SK-MEL-5 (cell line): ENCODE results near the gene TTC28. TPM values are rescaled to one million over a fixed set of nuclear protein-coding genes. Genes with fewer than 3 reads are reported as not detected.

Source experiments
- DNase-seq: peaks from one replicate; pipeline ENCODE4 v3.0.0-alpha.2; 2016; ENCODE audit warnings: low read depth, low spot score
- in situ Hi-C: cut with HindIII; loops from 2 replicates; pipeline ENCODE4 v1.10.0; 2016; ENCODE audit warnings: low sequenced_read_pairs, high pct_unique_total_duplicates, low pct_unique_long_range_greater_than_20kb
- total RNA-seq: library from RNA; depleted of rRNA; stranded (reverse); fragments of >200 nt; shearing (Covaris generic); gene quantifications from 2 replicates; pipeline ENCODE4 v1.2.3, GENCODE V29; 2014

Gene TTC28
- total RNA-seq, 1 experiment from 2014 or later = 5.8 TPM

DNA sequence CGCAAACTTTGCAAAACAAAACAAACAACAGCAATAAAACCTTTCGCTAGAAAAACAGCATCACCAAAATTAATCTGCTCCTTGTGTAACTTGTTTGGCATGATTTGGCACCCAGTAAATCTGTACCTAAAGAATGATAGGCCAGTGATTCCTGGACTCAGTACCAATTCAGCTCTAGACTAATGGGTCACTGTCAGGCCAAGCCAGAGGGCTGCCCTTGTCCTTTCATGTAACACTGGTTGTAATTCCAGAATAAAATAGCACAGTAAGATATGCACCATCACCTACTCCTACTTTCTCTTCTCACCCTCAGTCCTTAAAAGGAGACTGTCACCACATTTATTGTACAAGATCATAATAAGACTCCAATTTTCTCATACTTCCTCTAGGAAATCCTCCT, 419.0 kb downstream of the TTC28 start:
- in situ Hi-C loops = no loop called here
- no peak for DNase-seq

DNA sequence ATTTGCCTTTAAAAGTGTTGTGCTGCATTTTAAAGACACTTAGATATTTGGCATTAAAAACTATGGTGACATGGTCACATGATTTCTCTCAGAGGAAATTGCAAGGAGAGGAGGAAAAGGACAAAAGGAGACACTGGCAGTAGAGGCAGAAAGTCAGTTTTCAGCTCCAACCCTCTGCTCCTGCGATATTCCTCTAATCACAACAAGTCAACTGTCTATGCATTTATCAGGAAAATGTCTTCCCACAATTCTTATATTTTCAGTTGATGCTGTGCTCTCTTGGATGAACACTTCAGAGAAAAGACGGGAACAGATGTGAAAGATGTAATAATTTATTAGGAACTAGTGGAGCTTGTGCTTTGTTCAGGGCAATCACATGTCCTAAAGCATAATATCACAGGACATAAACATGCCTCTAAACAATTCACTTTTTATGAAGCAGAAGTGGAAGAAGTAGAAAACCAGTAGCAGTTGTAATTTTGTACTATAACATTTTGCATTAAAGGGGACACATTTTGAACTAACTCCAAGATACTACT, 419.8 kb downstream of the TTC28 start:
- peak; percentile 29 for DNase-seq
- in situ Hi-C loops = no loop called here

DNA sequence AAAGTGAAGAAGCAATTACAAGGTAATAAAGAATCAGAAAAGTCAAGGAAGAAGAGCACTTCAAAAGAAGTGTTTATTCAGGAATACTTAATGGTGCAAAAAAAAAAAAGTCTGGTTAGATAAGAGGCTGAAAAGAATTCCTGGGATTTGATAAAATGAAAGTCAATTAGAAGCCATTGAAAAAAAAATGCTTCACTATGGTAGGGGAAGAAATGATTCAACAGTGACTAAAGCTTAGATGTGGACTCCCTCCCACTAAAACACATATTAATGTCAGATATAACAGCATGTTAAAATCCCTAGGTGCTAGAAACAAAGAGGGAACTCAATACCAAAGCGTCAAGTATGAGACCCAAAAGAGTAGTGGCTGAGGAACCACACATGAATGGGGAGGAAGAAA, 425.2 kb downstream of the TTC28 start:
- no peak for DNase-seq
- in situ Hi-C loops = no loop called here

DNA sequence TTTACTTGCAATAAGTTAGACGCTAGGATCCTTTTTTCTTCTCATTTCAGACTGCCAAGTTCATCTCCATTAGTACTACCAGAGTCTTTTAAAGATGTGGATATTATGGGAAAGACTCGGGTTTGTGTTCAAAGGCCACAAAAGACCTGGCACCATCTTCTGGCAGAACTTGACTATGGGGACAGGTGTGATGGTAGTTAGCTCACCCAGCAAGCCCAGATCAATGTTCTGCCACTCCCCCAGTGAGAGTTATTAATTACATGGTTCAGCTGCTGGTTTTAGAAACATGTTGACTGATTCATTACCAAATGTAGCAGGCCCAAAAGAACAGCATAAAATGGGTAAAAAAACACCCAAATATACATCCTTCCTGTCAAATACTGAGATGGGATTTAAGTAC, 427.1 kb downstream of the TTC28 start:
- in situ Hi-C loops = no loop called here
- DNase-seq = no peak

DNA sequence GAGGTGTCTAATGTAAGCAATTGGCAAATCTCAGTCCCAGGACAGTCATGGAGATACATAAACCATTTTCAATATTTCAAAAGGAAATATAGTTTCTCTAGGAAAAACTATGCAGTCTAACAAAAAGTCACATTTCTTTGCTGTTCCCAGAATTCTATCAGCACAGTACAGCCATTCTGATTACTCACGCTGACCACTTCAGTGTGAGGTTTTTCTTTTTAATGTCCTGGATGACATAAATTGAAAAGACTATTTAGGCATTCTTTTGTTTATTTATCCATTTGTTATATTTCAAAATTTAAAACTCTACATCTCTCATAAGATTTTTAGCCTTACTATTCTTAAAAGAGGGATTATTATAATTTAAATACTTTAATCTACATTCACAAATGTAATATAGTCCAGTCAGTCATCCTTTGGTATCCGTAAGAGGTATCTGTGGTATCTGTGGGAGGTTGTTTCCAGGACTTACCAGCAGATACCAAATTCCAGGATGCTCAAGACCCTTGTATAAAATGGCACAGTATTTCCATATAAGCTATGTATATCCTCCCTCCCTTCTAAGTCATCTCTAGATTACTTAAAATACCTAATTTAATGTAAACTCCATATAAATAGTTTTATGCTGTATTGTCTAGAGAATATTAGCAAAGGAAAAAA, 429.5 kb downstream of the TTC28 start:
- no peak for DNase-seq
- in situ Hi-C loops = no loop called here

DNA sequence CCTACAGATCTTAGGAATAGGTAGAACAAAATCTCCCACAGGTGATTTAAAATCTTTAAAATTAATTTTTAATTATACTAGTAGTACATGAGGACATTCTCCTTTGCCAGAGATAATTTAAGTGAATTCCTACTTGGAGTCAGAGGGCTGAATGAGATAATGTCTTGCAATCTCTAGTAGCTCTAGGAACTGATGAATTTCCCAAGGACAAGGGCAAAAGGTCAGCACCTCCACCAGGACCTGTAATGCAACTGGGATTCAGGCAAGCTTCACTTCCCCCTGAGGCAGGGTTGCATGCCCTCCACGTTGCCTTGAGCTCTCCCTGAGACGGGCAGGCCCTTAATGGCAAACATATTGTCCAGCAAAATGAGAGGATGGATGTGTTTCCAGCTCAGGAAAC, 430.2 kb downstream of the TTC28 start:
- no peak for DNase-seq

DNA sequence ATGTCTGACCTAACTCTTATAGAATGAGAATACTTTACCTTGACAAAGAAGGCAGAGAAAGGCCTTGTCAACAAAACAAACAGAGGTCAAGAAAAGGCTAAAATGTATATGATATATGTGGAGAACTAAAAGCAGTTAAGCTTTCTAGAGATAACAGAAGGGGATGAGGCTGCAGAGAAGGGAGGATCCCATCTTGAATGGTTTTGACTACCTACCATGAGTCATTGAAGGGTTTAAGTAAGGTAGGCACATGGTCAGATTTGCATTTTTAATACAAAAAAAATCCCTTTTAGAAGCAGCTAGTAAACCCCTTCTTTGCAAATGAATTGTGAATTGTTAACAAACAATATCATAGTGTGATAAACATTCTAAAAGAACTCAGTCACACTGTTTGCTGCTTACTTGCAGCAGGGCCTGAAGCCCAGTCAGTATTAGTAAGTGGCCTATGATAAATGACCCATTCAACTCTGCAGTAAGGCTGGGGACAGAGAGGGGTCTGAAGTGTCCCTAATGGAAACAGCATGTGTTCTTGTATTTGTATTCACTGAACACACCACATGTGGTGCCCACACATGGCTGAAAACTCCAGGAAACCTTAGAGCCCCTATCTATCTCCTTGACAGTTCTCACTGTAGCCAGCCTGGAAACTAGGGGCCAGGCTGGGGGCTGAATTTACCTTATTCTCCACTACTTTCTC, 431.8 kb downstream of the TTC28 start:
- DNase-seq = peak; percentile 17
- in situ Hi-C loops = no loop called here

More for the DNA sequence above, 430.2 kb downstream of the TTC28 start:
- in situ Hi-C loops = no loop called here

DNA sequence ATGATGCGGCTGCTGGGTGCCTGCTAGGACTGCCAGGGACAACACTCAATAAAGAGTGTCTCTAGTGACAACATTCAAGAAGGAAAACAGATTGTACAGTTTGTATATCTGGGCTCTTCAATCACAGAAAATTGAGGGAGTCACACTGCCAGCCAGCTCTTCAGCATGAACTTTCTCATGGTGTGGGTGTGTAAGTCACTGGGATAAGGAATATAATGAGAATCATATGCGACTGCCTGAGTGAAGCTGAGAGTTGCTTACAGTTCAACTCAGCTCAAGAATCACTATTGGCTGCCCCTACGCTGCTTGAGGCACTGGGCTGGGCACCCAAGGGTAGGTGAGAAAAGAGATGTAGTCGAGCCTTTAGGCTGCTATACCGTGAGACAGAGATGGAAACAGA, 432.5 kb downstream of the TTC28 start:
- no peak for DNase-seq
- in situ Hi-C loops = no loop called here

DNA sequence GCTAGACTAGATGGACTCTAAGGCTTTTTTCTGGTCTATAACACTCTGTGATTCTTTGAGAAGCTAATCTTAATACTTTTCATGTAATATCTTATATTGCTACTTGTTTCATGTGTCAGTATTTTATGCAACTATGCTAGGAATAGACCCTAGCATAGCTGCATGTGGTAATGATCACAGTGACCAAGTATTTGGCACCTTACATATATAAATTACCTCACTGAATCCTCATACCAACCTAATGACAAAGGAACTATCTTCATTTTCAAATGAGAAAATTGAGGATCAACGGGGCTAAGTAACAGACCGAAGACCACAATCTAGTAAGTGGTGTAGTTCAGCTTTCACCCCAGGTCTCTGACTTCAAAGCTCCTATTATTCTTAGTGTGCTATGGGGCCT, 433.2 kb downstream of the TTC28 start:
- DNase-seq = no peak
- in situ Hi-C loops = no loop called here

DNA sequence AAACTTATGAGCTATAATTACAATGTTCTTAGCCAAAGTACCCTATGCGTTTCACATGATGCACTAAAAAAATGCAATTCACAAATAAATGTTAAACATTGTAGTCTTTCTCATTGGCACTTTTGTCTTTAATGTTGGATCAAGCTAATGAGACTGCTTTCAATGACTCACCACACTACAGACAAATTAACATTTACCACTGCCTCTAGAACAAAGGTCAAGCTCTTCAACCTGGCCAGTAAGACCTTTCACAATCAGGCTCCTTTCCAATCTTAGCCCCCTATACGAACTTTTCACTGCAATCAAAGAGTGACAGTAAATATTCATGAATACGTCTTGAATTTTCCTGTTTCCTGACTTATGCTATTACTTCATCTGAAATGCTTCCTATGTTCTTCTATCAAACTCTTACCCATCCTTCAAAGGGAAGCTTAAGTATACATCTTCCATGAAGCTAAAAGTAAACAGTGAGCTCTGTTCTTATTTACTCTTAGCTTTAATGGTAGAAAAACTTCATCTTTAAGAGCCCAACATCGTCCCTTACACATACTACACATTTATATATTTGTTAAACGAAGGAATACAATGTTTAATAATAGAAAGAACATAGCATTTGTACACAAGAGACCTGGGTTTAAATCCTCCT, 433.9 kb downstream of the TTC28 start:
- DNase-seq = no peak
- in situ Hi-C loops = no loop called here

DNA sequence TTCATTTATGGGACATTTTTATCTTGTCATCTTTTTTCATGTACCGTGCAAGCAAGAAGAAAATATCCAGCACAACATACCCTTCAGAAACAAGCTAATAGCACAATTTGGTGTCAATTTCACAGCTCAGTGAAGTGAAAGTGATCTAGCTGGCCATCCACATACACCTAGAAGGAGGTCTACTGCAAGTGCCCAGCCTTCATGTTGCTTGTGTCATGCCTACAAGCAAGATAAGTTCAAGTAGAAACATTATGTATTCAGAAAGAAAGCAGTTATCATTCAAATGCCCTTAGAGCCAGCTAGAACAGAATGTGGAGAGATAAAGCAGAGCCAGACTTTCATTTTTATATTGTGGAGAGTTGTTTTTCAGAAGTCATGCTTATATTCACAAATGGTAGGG, 434.9 kb downstream of the TTC28 start:
- in situ Hi-C loops = no loop called here

DNA sequence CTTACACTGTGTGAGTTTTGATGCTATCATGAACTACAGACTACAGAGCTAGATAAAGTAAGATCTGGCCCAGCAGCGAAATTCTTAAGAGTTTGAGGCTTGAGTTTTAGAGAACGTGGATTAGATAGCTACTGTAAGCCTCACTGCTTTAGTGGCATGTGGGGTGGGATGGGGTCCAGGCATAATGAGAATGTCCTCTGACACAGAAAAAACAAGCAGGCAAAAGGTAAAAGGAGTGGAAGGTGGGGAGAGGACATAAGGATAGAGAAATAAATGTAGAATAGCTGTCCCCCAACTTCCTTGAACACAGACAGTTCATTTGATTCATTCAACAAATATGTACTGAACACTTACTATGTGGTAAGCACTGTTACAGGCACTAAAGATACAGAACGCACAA, 436.1 kb downstream of the TTC28 start:
- in situ Hi-C loops = no loop called here
- no peak for DNase-seq

More for the DNA sequence above, 434.9 kb downstream of the TTC28 start:
- no peak for DNase-seq

DNA sequence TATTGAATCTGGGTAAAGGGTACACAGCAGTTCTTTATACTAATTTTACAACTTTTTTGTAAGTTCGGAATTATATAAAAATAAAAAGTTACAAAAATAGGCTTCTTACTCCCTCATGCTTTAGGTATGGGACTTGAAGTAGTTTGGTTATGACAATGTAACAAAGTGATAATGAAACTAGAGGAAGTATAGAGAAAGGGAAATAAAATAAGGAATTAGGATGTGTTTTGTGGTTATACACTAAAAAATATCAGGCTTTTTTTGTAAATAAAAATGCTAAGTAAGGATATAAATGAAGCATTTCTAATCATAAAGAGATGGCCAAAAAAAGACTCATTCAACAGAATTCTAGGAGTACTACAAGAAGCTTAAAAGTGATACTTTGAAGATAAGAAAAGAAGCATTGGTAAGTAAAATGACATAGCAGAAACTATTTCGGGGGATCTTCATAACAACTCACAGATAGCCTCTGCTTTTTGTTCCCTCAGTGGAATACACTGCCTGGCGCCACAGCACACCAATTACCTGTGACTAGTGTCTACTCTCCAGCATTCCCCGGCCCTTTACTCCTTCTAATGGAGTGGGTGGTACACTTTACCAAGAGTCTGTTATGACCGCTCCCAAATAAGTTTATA, 437.9 kb downstream of the TTC28 start:
- in situ Hi-C loops = no loop called here
- no peak for DNase-seq

DNA sequence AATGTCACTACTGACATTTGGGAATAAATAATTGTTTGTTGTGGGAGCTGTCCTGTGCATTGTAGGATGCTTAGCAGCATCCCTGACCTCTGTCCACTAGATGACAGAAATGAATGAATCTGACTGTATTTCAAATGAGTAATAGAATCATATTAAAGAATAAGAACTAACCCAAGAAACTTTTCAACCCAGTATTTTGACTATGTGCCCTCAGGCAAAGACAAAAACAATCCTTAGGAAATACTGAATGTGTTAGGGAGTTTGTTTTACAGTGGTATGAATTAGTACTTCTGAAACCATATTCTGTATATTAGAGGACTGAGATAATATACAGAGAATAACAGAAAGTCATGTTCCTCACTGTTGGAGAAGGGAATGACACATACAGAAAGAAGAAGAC, 439.7 kb downstream of the TTC28 start:
- in situ Hi-C loops = no loop called here

DNA sequence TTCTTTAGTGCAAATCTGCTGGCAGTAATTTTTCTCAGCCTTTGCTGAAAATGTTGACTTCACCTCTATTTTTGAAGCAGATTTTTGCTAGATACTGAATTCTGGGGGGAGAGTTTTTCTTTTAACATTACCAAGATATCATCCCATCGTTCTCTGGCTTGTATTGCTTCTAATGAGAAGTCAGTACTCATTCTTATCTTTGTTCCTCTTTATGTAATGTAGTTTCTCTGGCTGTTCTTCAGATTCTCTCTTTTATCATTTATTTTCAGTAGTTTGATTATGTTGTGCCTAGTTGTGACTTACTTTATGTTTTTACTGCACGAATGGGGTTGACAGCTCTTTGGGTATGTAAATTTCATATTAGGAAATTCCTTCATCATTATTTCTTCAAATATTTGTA, 441.9 kb downstream of the TTC28 start:
- in situ Hi-C loops = no loop called here
- no peak for DNase-seq

More for the DNA sequence above, 439.7 kb downstream of the TTC28 start:
- no peak for DNase-seq

DNA sequence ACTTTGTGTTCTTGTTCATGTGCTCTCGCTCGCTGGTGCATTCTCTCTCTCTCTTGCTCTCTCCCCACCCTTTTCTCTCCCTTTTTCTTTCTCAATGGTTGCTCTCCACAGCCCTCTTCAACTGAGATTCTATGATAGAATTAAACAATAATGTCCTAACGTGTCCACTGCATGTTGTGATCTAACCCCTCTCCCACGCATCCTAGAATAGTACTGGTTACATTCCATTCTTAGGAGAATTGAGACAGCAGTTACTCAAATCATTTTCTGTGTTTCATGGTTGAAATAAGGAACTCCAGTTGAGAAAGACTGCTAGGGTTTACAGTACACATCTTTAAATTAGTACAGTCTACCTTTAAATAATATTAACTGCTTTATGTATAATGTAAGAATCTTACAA, 442.5 kb downstream of the TTC28 start:
- in situ Hi-C loops = no loop called here
- no peak for DNase-seq

DNA sequence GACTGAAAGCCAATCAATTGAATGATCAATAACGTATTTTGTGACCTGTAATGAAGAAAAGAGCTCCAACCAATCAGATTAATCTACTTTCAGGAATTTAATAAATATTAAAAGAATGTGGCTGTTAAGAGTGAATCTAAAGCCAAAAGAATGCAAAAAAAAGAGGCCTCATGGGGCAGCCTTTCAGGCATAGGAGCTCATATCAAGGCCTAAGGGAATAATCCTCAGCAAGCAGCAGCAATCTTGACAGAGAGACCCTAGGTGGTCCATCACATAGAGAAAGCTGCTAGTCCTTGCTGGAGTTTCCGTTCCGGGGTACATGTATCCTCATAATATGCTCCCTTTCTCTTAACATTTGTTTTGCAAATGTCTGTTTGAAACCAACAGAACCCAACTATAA, 447.4 kb downstream of the TTC28 start:
- in situ Hi-C loops = no loop called here
- no peak for DNase-seq

DNA sequence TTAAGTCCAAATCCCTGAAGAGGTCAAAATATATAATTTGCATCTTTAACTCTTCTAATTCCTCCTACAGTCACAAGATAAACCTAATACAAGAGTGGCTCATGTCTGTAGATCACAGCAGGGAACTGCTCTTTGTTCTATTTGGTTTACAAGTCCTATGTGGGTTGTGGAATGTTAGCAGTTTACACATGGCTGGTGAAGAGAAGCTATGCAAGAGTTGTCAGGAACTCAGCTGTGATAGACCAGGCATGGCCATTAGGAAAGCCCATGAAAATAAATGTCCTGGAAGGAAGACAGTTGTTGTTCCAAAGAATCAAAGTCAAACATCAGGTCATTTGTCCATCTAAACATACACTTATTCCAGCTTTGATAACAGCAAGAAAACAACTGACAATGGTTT, 448.2 kb downstream of the TTC28 start:
- in situ Hi-C loops = no loop called here
- peak; percentile 55 for DNase-seq
